SK-N-SH (cell line): ENCODE measurements around the gene BCAN. TPM values are rescaled to one million over a fixed set of nuclear protein-coding genes. Genes with fewer than 3 reads are reported as not detected.
A peak's percentile ranks its signal among the peaks of the same experiment; 100 is the strongest.

Source experiments
- CTCF ChIA-PET: fragments of 300-600, 350-600 bp; formaldehyde crosslinking; extraction: SDS; loops from one replicate; lab custom pipeline; 2021; lab: Yijun Ruan, JAX
- POLR2A ChIA-PET: fragments of 350-600 bp; sonication (Branson Sonifier 250); formaldehyde crosslinking; extraction: SDS; loops from one replicate; lab custom pipeline; 2020; ENCODE audit warnings: antibody characterized with exemption, inconsistent platforms; lab: Yijun Ruan, JAX
- DNase-seq: peaks from one replicate; pipeline ENCODE4 v3.0.0; 2012
- H2AFZ ChIP-seq: fragments of 200-600 bp; sonication (generic); 2 replicates; pipeline ENCODE4 v1.8.1; 2016; ENCODE audit warnings: antibody characterized with exemption, mild to moderate bottlenecking, low read depth
- H3F3A ChIP-seq: fragments of 200-600 bp; sonication (generic); replicated peaks from 2 replicates; pipeline ENCODE3; 2016; ENCODE audit warnings: antibody characterized with exemption, mild to moderate bottlenecking; ENCODE audit not compliant: insufficient read depth
- H3K27ac ChIP-seq, 2 experiments: fragments of 200-500 bp in 1 of 2; fragments of 200-600 bp in 1 of 2; sonication (Bioruptor generic) in 1 of 2; sonication (generic), shearing (Covaris generic) in 1 of 2; 2 replicates each; pipeline versions ENCODE4 v1.5.1 to v1.6.1; 2014 to 2016; ENCODE audit warnings: low read depth in 2 of 2, inconsistent platforms in 1 of 2, low read length in 1 of 2, mild to moderate bottlenecking in 1 of 2, mixed read lengths in 1 of 2
- H3K27me3 ChIP-seq: fragments of 200-600 bp; sonication (generic), shearing (Covaris generic); 2 replicates; pipeline ENCODE4 v1.6.1; 2016; ENCODE audit warnings: mixed run types; ENCODE audit not compliant: insufficient read depth
- H3K36me3 ChIP-seq, 2 experiments: fragments of 200-500 bp in 1 of 2; fragments of 200-600 bp in 1 of 2; sonication (Bioruptor generic) in 1 of 2; sonication (generic) in 1 of 2; replicated peaks in 1 of 2; 2 replicates each; pipeline versions ENCODE3 to v1.5.1; 2014 to 2016; ENCODE audit warnings: low read length in 1 of 2, mild to moderate bottlenecking in 1 of 2; ENCODE audit not compliant: insufficient read depth in 2 of 2, control insufficient read depth in 1 of 2
- H3K4me1 ChIP-seq, 2 experiments: fragments of 200-500 bp in 1 of 2; fragments of 200-600 bp in 1 of 2; sonication (Bioruptor generic) in 1 of 2; sonication (generic), shearing (Covaris generic) in 1 of 2; 2 replicates each; pipeline versions ENCODE4 v1.5.1 to v1.6.1; 2014 to 2016; ENCODE audit warnings: low read depth in 1 of 2, low read length in 1 of 2, mixed run types in 1 of 2; ENCODE audit not compliant: insufficient read depth in 2 of 2, control insufficient read depth in 1 of 2
- H3K4me2 ChIP-seq: fragments of 200-600 bp; sonication (generic), shearing (Covaris generic); 2 replicates; pipeline ENCODE4 v1.6.1; 2017; ENCODE audit warnings: mixed run types
- H3K4me3 ChIP-seq, 2 experiments: fragments of 200-500 bp in 1 of 2; fragments of 200-600 bp in 1 of 2; sonication (Bioruptor generic) in 1 of 2; sonication (generic), shearing (Covaris generic) in 1 of 2; 2 replicates each; pipeline versions ENCODE4 v1.5.1 to v1.8.1; 2014 to 2016; ENCODE audit warnings: low read depth in 2 of 2, inconsistent platforms in 1 of 2, low read length in 1 of 2, mild to moderate bottlenecking in 1 of 2, mixed read lengths in 1 of 2, moderate library complexity in 1 of 2
- H3K79me2 ChIP-seq: fragments of 200-600 bp; sonication (generic); 2 replicates; pipeline ENCODE4 v1.8.1; 2017; ENCODE audit warnings: mild to moderate bottlenecking; ENCODE audit not compliant: insufficient read depth
- H3K9ac ChIP-seq: fragments of 200-600 bp; sonication (generic); 2 replicates; pipeline ENCODE4 v1.6.1; 2017; ENCODE audit warnings: mixed run types
- H3K9me2 ChIP-seq: fragments of 200-600 bp; sonication (generic); 2 replicates; pipeline ENCODE4 v1.6.1; 2017; ENCODE audit warnings: mixed run types
- H3K9me3 ChIP-seq: fragments of 200-600 bp; sonication (generic); 2 replicates; pipeline ENCODE4 v1.6.1; 2017; ENCODE audit warnings: mixed run types, mild to moderate bottlenecking, moderate library complexity
- H4K20me1 ChIP-seq: fragments of 200-600 bp; sonication (generic); 2 replicates; pipeline ENCODE4 v1.6.1; 2017; ENCODE audit warnings: mild to moderate bottlenecking, mixed run types; ENCODE audit not compliant: insufficient read depth
- EZH2phosphoT487 ChIP-seq: fragments of 200-600 bp; sonication (generic); IDR thresholded peaks from 2 replicates; pipeline ENCODE4 v1.6.1; 2017; ENCODE audit warnings: low read depth, mixed run types, mild to moderate bottlenecking, antibody characterized with exemption, moderate library complexity, borderline replicate concordance
- IRF3 ChIP-seq: fragments of 150-350 bp; IDR thresholded peaks from 2 replicates; pipeline ENCODE4 v1.6.1; 2016; ENCODE audit warnings: mild to moderate bottlenecking, low read depth, low read length
- REST ChIP-seq: IDR thresholded peaks from 2 replicates; pipeline ENCODE4 v1.6.1; 2012; ENCODE audit warnings: mild to moderate bottlenecking, low read depth, low read length, moderate library complexity
- SIN3A ChIP-seq: IDR thresholded peaks from 2 replicates; pipeline ENCODE4 v1.6.1; 2012; ENCODE audit warnings: low read depth, mild to moderate bottlenecking, low read length, moderate library complexity, borderline replicate concordance
- USF1 ChIP-seq: IDR thresholded peaks from 2 replicates; pipeline ENCODE4 v1.4.0; 2012; ENCODE audit warnings: low read depth, borderline replicate concordance
- WGBS: methylation state at CpG from one replicate; pipeline ENCODE4 v1.1.6; 2017; ENCODE audit warnings: low lambda C conversion rate; 5-methylcytosine and 5-hydroxymethylcytosine counted together
- polyA plus RNA-seq, 3 experiments: library from polyadenylated mRNA; depleted of rRNA; stranded (reverse); fragments of >200 nt; gene quantifications; 2 replicates each; pipeline ENCODE4 v1.2.3, GENCODE V29; 2012

Gene BCAN
- polyA plus RNA-seq, 1 of the 3 experiments (the other 2 are of a cell fraction), result 0.25 TPM

GRCh38 chr1:156640842-156641706 lies 843 bp upstream of the BCAN start:
- Histone ChIP-seq H3K36me3 (no peaks in the 10 kb centered on the region), H3K9me3 (no peaks in the 10 kb centered on the region), H3K4me3 (peak overlapping the region; percentile 32 to 46; a peak in 3 of 4 replicates), H3K4me2 (peak overlapping the region; percentile 77), H3F3A (peaks cover 5% of the 10 kb centered on the region), H3K4me1 (peaks cover 0 to 34% of the 10 kb centered on the region in 2 experiments; a peak in 1 of 4 replicates), H2AFZ (no peak overlapping the region), H3K9me2 (no peaks in the 10 kb centered on the region), H3K79me2 (no peaks in the 10 kb centered on the region), H3K9ac (no peak overlapping the region), H3K27ac (no peak overlapping the region), H4K20me1 (no peaks in the 10 kb centered on the region), H3K27me3 (peaks cover 43% of the 10 kb centered on the region)
- WGBS, result 80% methylated on average over 5 of the region's 6 CpGs
- DNase-seq, result no peak
- CTCF ChIA-PET, result interaction anchor here (0.6 to 17.8 kb wide), 10 partner anchors 14 to 265 kb away, joined by 3 to 252 read pairs (median 4); no protein-coding TSS in a partner anchor
- POLR2A ChIA-PET, result no interaction called here
- TF ChIP-seq IRF3 (no peak), EZH2phosphoT487 (no peak), USF1 (no peak)

GRCh38 chr1:156642265-156643048 lies 540 bp downstream of the BCAN start:
- Histone ChIP-seq H3K9ac (no peak overlapping the region), H3K36me3 (no peaks in the 10 kb centered on the region), H3K4me1 (peaks cover 0 to 34% of the 10 kb centered on the region in 2 experiments; a peak in 1 of 4 replicates), H3K27me3 (peaks cover 29% of the 10 kb centered on the region), H4K20me1 (no peaks in the 10 kb centered on the region), H3K9me2 (no peaks in the 10 kb centered on the region), H3K4me3 (peak overlapping the region; percentile 39 to 46; a peak in 3 of 4 replicates), H2AFZ (no peak overlapping the region), H3K9me3 (no peaks in the 10 kb centered on the region), H3K79me2 (no peaks in the 10 kb centered on the region), H3F3A (peaks cover 5% of the 10 kb centered on the region), H3K27ac (no peak overlapping the region), H3K4me2 (peak overlapping the region; percentile 77; the same call in 1 of the 2 replicates)
- DNase-seq, result peak; percentile 80
- TF ChIP-seq REST (0 out of 2 replicates have a peak, but pooled peaks have one; percentile 42), SIN3A (no peak)
- ChIA-PET CTCF (interaction anchor here (1.0 to 17.8 kb wide), 13 partner anchors 15 to 285 kb away, joined by 3 to 252 read pairs (median 6); partner anchors contain the start of genes HAPLN2 and NES), POLR2A (no interaction called here)
- 68% methylated on average over 25 of the region's 40 CpGs for WGBS
